ENCODE data around the gene FTCD.

DNA sequence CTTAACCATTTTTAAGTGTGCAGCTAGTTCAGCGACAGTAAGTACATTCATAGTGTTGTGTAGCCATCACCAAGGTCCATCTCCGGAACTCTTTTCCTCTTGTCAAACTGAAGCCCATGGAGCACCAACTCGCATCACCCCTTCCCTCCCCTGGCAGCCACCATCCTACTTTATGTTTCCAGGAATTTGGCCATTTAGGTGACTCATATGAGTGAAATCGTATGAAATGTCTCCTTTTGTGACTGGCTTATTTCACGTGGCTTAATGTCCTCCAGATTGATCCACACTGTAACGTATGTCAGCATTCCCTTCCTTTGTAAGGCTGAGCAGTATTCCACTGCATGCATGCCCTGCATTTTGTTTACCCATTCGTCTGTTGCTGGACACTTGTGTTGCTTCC, 55.0 kb downstream of the FTCD start:
- no peak for TF ChIP-seq REST (IDR thresholded peaks at IDR 0.05; ENCODE audit: insufficient read depth in 1 of 2, low read depth in 2 of 2, low read length in 1 of 2)
- TF ChIP-seq CTCF (IDR thresholded peaks at IDR 0.05) = no peak

Measured in Panc1 (cell line).